SH-SY5Y (cell line): ENCODE data around the gene MTARC2.

ENCODE experiments used
- GATA2 ChIP-seq: IDR thresholded peaks from 2 replicates; pipeline ENCODE4 v1.6.1; 2011; ENCODE audit warnings: mild to moderate bottlenecking, low read depth, low read length
- GATA3 ChIP-seq: IDR thresholded peaks from 2 replicates; pipeline ENCODE4 v1.6.1; 2011; ENCODE audit warnings: low read depth, mild to moderate bottlenecking, low read length, moderate library complexity

- TF ChIP-seq GATA2 (no peak), GATA3 (no peak)
Measured at GRCh38 chr1:220798338-220798737, 50.2 kb downstream of the MTARC2 start.
